CD4-positive, alpha-beta T cell treated with Interleukin-12 subunit alpha and Interleukin-12 subunit beta, for 1 hour (primary cell): Measurements from ENCODE around the gene NFATC1.

ENCODE experiments used
- DNase-seq: peaks from one replicate; pipeline ENCODE4 v3.0.0-alpha.2; 2020

NFATC1 gene

GRCh38 chr18:79560861-79561210 lies 165.1 kb downstream of the NFATC1 start:
- DNase-seq = no peak

DNA sequence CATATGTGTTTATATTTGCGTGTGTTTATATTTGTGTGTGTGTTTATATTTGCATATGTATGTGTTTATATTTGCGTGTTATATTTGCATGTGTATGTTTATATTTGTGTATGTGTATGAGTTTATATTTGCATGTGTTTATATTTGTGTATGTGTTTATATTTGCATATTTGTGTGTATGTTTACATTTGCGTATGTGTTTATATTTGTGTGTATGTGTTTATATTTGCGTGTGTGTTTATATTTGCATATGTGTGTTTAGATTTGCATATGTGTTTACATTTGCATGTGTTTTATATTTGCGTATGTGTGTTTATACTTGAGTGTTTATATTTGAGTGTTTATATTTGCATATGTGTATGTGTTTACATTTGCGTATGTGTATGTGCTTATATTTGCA lies 168.2 kb downstream of the NFATC1 start:
- no peak for DNase-seq

DNA sequence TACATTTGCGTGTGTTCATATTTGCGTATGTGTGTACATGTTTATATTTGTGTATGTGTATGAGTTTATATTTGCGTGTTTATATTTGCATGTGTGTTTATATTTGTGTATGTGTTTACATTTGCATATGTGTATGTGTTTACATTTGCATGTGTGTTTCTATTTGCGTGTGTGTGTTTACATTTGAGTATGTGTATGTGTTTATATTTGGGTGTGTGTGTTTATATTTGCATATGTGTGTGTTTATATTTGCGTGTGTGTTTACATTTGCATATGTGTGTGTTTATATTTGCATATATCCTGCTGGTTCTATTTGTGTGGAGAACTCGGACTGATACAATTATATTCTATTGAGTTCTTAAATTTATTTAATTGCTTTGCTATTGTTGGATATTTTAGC lies 168.7 kb downstream of the NFATC1 start:
- no peak for DNase-seq

DNA sequence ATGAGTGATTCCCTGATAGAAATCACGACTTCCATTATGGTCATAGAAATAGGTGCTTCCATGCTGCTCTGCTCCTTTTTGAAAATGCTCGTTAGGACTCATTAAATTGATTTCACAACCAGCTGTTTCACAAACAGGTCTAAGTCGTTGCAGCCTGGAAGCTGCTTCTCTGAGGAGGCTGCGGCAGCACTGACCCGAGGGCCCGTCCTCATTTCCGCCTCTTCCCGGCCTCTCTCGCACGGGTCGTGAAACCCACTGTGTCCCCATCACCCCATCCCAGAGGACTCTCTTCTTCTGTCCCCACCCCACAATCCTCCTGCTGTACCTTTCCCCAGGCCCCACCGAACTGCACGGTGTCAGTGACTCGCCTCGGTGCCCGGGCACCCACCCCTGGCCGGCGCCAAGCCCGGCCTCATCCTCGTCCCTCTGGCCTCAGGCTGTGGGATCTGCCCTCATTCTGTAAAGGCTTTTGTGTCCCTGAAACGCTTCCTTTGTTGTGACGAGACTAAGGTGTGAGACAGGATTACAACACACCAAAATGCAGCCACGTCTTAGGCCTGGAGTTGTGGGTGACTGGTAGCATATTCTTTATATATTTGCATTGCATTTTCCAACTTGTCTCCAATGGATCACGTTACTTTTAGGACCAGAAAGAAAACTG lies 171.2 kb downstream of the NFATC1 start:
- no peak for DNase-seq

DNA sequence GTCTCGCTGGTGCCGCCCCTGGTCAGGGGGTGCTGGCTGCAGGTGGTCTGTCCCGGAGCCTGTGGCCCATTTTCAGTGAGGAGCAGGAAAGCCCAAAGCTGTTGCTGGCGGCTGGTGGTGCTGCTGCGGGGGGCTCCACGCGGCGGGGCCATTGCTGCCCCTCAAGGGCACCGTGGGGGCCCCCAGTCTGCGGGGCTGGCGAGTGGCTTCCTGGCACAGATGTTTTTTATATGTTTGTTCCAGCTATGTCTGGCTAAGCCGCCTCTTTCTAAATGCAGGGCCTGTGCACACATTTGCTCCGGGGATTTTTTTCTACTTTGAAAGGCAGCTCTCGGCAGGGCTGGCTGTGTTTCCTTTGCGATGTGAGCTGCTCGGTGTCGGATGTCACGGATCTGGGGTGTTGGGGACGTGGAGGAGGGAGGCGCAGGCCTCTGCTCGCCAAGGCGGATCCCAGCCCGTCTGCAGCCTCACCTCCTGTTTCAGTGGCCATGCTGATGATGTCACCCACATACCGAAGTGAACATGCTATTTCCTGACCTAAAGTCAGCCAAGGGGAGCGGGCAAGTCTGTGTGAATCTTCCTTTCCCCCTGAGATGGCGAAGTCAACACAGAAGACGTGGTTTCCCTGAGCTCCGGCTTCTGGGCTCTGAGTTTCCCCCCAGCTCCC lies 171.9 kb downstream of the NFATC1 start:
- DNase-seq = no peak

GRCh38 chr18:79568543-79569205 lies 172.9 kb downstream of the NFATC1 start:
- DNase-seq = no peak

GRCh38 chr18:79569720-79570119 lies 174.0 kb downstream of the NFATC1 start:
- no peak for DNase-seq

- DNase-seq = no peak
These were observed 174.8 kb downstream of the NFATC1 start for GRCh38 chr18:79570266-79571201.

- DNase-seq = no peak
These were observed 175.7 kb downstream of the NFATC1 start for GRCh38 chr18:79571211-79572092.

DNA sequence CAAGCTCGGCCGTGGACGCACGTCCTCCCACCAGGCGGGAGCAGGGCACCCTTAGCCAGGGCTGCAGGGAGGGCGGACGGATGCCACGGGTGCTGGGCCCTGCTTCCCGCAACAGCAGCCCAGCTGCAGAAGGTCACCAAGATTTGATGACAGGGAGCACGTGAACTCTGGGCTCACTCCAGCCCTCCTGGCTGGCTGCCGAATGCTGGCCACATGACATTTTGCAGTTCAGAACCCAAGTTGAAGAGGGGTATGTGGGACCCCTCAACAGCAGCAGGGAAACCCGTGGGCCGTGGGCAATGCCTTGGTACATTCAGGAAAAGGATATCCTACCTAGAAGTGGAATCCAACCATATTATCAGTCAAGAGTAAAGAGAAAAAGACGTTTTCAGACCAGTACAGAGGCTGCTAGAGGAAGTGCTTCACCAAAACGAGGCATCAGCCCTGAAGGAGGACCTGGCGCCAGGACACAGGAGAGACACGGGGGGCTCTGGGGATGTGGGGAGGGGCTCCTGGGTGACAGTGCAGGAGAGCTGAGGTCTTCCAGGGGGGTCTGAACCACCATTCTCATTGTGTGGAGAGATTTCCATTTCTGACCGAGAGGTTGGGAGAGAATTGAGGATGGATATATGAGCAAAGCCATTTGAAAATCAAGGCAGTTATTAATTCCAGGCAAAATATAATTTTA lies 176.5 kb downstream of the NFATC1 start:
- DNase-seq = no peak

DNA sequence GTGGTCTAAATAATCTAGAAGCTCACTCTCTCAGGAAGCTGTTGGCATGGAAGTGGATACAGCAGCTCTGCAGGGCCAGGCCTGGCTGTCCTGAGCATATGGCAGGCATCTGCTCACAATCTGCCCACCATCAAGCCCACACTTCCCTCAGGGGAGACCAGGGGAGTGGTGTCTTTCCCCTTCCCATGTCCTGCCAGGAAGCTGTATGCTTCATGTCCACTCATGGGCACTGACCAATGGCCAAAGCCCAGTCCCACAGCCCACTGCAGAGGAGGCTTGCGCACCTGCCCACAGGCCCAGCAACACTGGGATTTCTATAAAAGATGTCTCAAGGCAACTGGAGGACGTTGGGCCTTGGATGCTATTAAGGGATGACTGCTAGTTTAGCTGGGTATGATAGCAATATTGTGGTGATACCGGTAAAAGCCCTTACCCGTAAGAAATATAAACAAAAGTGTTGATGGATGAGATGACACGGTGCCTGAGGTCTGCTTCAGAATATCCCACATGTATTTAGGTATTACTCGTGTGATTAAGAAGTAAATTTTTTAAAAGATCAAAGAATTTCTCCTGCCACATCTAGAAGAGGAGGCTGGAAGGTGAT lies 177.2 kb downstream of the NFATC1 start:
- no peak for DNase-seq

DNA sequence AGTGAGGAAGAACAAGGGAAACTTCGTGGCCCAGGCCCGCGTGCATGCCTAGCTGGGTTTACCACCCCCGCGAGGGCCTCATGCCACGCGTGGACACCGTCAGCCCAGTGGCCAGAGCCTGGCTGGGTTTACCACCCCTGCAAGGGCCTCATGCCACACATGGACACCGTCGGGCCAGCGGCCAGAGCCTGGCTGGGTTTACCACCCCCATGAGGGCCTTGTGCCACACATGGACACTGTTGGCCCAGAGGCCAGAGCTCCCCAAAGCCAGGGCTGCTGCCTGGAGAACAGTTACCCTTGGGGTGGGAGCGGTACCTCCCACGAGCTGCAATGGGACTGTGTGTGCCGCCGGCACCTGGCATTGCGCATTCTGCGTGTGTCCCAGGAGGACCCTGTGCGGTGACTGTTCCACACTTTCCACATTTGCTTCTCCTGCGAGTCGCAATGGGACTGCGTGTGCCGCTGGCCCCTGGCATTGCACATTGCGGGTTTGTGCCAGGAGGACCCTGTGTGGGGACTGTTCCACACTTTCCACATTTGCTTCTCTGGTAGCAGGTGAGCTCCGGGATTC lies 178.3 kb downstream of the NFATC1 start:
- DNase-seq = no peak

- no peak for DNase-seq
These were observed 179.3 kb downstream of the NFATC1 start for GRCh38 chr18:79574938-79575525.

DNA sequence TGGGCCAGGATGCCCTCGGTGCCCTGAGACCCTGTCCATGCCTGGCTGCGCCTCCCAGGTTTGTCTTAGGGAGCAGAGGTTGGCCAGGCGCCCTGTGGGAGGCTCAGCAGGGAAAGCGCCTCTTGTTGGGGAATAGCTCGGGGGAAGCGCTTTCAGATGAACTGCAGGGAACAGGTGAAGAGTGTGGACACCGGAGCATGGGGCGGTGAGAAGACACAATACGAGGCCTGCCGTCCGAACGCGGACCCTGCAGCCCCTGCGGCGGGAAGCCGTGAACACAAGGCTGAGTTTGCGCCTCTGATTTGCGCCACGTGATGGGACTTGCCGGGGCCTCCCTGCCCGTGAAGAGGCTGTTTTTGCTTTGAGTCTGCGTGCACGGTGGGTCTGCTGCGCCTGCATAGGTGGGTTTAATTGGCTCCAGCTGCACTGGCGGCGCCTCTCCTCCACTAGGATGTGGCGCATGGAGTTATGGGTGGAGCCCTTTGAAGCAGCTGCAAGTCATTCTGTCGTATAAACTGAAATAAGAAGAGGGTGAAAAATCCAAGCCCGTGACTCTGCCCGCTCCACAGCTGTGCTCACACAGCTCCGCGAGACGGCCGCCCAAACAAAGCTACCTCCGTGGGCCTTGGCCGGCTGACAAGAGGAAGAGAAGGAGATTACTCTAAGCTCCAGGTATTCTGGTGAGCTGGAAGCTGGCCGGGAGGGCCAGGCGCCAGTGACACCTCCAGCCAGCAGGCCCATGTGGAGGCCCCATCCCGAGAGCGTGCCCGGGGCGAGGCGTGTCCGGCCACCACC lies 180.4 kb downstream of the NFATC1 start:
- no peak for DNase-seq

GRCh38 chr18:79576686-79577351 lies 181.1 kb downstream of the NFATC1 start:
- no peak for DNase-seq

DNA sequence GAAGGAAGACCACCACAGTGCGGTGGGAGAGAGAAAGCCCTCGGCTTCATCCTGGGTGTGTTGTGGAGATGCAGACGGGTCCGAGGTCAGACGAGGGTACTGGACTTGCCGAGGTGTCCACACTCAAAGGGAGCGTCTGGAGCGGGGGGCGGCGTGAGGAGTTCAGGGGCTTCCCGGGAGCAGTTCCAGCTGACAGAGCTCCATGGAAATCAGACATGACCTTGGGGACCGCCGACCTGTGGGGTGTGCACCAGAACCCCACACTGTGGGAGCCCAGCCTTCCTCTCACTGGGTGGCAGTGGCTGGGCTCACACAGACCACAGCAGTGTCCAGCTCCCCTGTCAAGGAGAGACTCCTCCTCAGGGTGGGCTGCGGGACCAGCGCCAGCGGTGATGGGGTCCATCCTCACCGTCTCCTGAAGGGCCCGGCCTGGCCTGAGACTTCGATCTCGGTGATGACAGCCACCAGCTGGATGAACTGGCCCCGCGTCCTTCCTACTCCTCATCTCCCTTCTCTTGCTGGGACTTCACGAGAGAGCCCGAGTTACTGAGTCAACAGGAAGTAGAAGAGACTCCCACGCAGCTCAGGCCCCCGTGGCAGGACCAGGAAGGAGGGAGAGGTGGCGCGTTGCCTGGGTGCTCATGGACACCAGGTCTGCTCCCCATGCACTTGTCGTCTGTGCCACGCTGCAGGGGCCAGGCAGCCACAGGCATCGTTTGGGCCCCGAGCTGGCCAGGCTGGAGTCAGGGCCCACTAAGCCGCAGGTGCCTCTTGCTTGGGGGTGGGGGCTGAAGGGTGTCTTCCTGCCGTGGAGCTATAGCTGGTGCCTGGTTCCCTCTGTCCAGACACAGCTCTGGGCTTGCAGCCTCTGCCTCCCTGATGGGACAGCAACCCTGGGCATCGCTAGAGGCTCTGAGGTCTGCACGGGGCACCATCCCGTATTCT lies 182.0 kb downstream of the NFATC1 start:
- no peak for DNase-seq

DNA sequence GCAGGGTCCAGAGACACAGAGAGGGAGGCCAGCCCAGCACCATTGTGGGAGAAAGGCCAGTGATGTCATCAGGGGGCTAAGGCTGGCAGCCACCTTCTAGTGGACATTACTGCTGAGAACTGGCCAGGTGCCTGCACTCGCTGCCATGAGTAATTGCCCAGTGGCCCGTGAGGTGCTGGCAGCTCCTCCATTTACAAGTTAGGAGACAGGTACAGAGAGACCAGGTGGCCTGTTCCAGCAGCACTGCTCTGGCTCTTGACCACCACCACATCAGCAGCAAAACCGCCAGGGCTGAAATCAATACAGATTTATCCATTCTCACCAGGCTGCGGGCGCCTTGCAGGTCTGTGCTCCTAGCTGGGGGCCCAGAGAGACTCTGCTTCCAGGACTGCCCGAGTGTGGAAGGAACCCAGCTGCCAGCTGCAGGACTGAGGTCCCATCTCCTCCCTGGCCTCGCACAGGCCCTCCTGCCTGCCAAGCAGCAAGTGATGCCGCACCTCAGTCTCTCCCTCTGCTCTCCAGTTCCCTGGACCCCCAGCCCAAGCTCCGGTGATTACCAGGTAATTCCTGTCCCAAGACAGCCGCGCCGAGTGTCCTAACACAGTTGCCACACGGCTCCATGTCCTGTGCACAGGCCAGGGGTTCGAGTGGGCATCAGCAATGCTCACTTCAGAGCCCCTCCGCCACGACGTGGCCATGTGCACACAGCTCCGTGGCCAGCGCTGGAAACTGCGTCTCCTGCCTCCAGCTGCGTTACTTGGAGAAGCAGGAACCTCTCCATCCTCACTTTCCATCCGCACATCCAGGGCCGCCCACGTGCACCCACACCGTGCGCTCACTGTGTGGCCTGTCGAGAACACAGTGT lies 182.9 kb downstream of the NFATC1 start:
- DNase-seq = no peak
